Transverse colon (tissue), 4 donors: ENCODE measurements around the gene GSDMA. TPM values are rescaled to one million over a fixed set of nuclear protein-coding genes. Genes with fewer than 3 reads are reported as not detected.
A peak's percentile ranks its signal among the peaks of the same experiment; 100 is the strongest.

Experiments
- DNase-seq: peaks from one replicate; pipeline ENCODE4 v3.0.0-alpha.2; 2019
- H3K27ac ChIP-seq, 4 donors: fragments of 200-600 bp; sonication (generic); 2 replicates each; pipeline ENCODE4 v1.5.1; 2016 to 2018; ENCODE audit warnings: inconsistent platforms in 4 of 4
- H3K27me3 ChIP-seq: fragments of 200-600 bp; sonication (generic); 2 replicates; pipeline ENCODE4 v1.5.1; 2017; ENCODE audit warnings: inconsistent platforms
- H3K36me3 ChIP-seq, 4 donors: fragments of 200-600 bp; sonication (generic); 2 replicates each; pipeline ENCODE4 v1.5.1; 2017 to 2019; ENCODE audit warnings: inconsistent platforms in 4 of 4
- H3K4me1 ChIP-seq, 4 donors: fragments of 200-600 bp; sonication (generic); 2 replicates each; pipeline ENCODE4 v1.5.1; 2017 to 2020; ENCODE audit warnings: inconsistent platforms in 4 of 4
- H3K4me3 ChIP-seq, 4 donors: fragments of 200-600 bp; sonication (generic); 1 replicate in 1 of 4; 2 replicates in 3 of 4; pipeline versions ENCODE4 v1.5.1 to v1.6.1; 2017 to 2019; ENCODE audit warnings: inconsistent platforms in 4 of 4
- H3K9me3 ChIP-seq, 2 donors: fragments of 200-600 bp; sonication (generic); 2 replicates each; pipeline ENCODE4 v1.5.1; 2017 to 2019; ENCODE audit warnings: inconsistent platforms in 2 of 2
- CTCF ChIP-seq, 5 experiments: fragments of 200-600 bp in 3 of 5; fragments of 450-650 bp in 2 of 5; sonication (generic) in 3 of 5; IDR thresholded peaks; 1 replicate in 2 of 5; 2 replicates in 3 of 5; pipeline ENCODE4 v1.5.1; 2016 to 2017; ENCODE audit warnings: antibody characterized with exemption in 5 of 5, inconsistent platforms in 3 of 5, mild to moderate bottlenecking in 2 of 5, moderate library complexity in 1 of 5
- EP300 ChIP-seq: sonication (generic); formaldehyde crosslinking; IDR thresholded peaks from one replicate; pipeline ENCODE4 v1.6.1; 2017; ENCODE audit warnings: antibody characterized with exemption, low read depth
- POLR2A ChIP-seq: fragments of 450-650 bp; IDR thresholded peaks from one replicate; pipeline ENCODE4 v1.6.1; 2016; ENCODE audit warnings: antibody characterized with exemption, mild to moderate bottlenecking, moderate library complexity
- POLR2AphosphoS5 ChIP-seq, 3 donors: sonication (generic); formaldehyde crosslinking; IDR thresholded peaks; one replicate each; pipeline ENCODE4 v1.6.1; 2016; ENCODE audit warnings: antibody characterized with exemption in 3 of 3
- WGBS, 2 donors: methylation state at CpG; one replicate each; pipeline ENCODE4 v1.1.5; 2018; ENCODE audit warnings: low coverage in 1 of 2; 5-methylcytosine and 5-hydroxymethylcytosine counted together
- in situ Hi-C, 4 donors: fragments of 200-750 bp; cut with MboI; loops; one replicate each; pipeline versions ENCODE4 v1.15.0 to v1.15.1; 2017; ENCODE audit warnings: low sequenced_read_pairs in 3 of 4, low pct_ligation_motif_present in 1 of 4, low pct_unique_long_range_greater_than_20kb in 1 of 4
- intact Hi-C: fragments of 100-400 bp; cut with DNase I; formaldehyde crosslinking; loops from one replicate; pipeline ENCODE4 v1.15.1; 2023; ENCODE audit warnings: low total_unique reads
- total RNA-seq, 4 donors: library from RNA; depleted of rRNA; stranded (reverse); fragments of >200 nt; gene quantifications; one replicate each; pipeline ENCODE4 v1.1.0, GENCODE V29; 2016

The GSDMA gene
- total RNA-seq, 4 donors from 2014 or later = 3.7 TPM; not detected in 3

DNA sequence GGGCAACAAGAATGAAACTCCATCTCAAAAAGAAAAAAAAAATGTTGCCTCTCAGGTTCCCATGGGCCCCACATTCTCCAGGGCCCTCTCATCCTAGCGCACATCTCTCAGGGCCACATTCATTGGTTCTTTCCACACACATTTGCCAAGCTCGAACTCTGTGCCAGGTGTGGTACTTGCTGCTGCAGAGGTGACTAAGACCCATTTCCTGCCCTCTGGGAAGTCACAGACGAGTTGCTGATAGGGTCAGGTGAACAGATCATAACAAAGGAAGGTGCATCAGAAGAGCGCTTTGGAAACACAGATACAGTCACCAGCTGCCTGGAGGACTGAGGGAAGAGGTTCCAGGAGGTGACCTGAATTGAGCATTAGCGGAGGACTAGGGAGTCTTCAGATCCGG lies 1.0 kb downstream of the GSDMA start:
- 69% methylated on average over 6 of the region's 6 CpGs; no CpG with 5 or more reads in 1 of the 2 donors for WGBS, 2 donors
- intact Hi-C loops = no loop called here
- Histone ChIP-seq H3K36me3 (no peaks in the 10 kb centered on the region), H3K27me3 (no peaks in the 10 kb centered on the region), H3K27ac (no peak overlapping the region), H3K4me1 (peaks cover 0 to 17% (median 13%) of the 10 kb centered on the region in 4 donors), H3K9me3 (no peaks in the 10 kb centered on the region), H3K4me3 (no peak overlapping the region)
- in situ Hi-C loops = no loop called here
- TF ChIP-seq POLR2AphosphoS5 (IDR thresholded peaks at IDR 0.05) (no peak), EP300 (no peak), CTCF (IDR thresholded peaks at IDR 0.05) (no peak), POLR2A (no peak)
- no peak for DNase-seq

DNA sequence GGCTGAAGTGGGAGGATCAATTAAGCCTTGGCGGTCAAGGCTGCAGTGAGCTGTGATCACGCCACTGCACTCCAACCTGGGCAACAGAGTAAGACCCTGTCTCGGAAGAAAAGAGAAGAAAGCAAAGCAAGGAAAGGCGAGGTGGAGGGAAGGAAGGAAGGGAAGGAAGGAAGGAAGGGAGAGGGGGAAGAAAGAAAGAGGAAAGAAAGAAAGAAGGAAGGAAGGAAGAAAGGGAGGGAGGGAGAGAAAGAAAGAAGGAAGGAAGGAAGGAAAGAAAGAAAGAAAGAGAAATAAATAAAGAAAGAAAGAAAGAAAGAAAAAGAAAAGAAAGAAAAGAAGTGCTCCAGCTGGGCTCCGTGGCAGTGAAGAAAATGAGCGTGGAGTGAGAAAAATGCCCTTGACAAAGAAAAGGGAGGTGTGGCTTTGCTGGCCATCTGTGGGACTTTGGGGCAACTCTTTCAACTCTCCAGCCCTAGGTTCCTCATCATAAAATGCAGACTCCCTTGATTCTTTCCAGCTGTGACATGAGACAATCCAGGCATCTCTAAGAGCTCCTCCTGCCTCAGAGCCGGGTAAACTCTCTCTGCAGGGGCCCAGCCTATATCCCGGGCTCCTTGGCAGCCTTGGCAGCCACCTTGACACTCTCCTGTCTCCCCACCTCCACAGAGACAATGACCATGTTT lies 2.4 kb downstream of the GSDMA start:
- Histone ChIP-seq H3K27me3 (no peaks in the 10 kb centered on the region), H3K9me3 (no peaks in the 10 kb centered on the region), H3K36me3 (no peaks in the 10 kb centered on the region), H3K27ac (no peak overlapping the region), H3K4me1 (peaks cover 0 to 23% (median 17%) of the 10 kb centered on the region in 4 donors), H3K4me3 (no peak overlapping the region)
- peak in 1 of 3 donors; percentile 31 for TF ChIP-seq POLR2AphosphoS5 (IDR thresholded peaks at IDR 0.05)
- no peak for TF ChIP-seq EP300
- TF ChIP-seq CTCF (IDR thresholded peaks at IDR 0.05) = no peak
- no peak for TF ChIP-seq POLR2A
- in situ Hi-C loops = no loop called here
- WGBS, 2 donors = 68 to 74% methylated on average over 2 to 8 of the region's 8 CpGs
- intact Hi-C loops = no loop called here
- DNase-seq = no peak

GRCh38 chr17:39966771-39967170 lies 4.0 kb downstream of the GSDMA start:
- no peak for TF ChIP-seq EP300
- no peak for TF ChIP-seq POLR2AphosphoS5 (IDR thresholded peaks at IDR 0.05)
- TF ChIP-seq CTCF (IDR thresholded peaks at IDR 0.05) = no peak
- no peak for TF ChIP-seq POLR2A
- intact Hi-C loops = no loop called here
- H3K27me3 ChIP-seq = no peaks in the 10 kb centered on the region
- no peaks in the 10 kb centered on the region for H3K9me3 ChIP-seq
- 64% methylated on average over 6 of the region's 6 CpGs; no CpG with 5 or more reads in 1 of the 2 donors for WGBS, 2 donors
- peaks cover 0 to 24% (median 16%) of the 10 kb centered on the region in 4 donors for H3K4me1 ChIP-seq
- in situ Hi-C loops = no loop called here
- no peak overlapping the region for H3K27ac ChIP-seq
- DNase-seq = no peak
- H3K4me3 ChIP-seq = no peak overlapping the region
- no peaks in the 10 kb centered on the region for H3K36me3 ChIP-seq

- H3K27ac ChIP-seq = peak overlapping the region in 1 of 4 donors; percentile 12
- DNase-seq = no peak
Observed at GRCh38 chr17:39968761-39969160, 6.0 kb downstream of the GSDMA start.

More at GRCh38 chr17:39968761-39969160, 6.0 kb downstream of the GSDMA start:
- H3K27me3 ChIP-seq = no peaks in the 10 kb centered on the region
- H3K36me3 ChIP-seq = no peaks in the 10 kb centered on the region
- peaks cover 0 to 24% (median 16%) of the 10 kb centered on the region in 4 donors for H3K4me1 ChIP-seq
- H3K4me3 ChIP-seq = no peak overlapping the region
- intact Hi-C loops = no loop called here
- in situ Hi-C loops = no loop called here
- TF ChIP-seq EP300 (no peak), POLR2AphosphoS5 (IDR thresholded peaks at IDR 0.05) (no peak), CTCF (IDR thresholded peaks at IDR 0.05) (no peak), POLR2A (no peak)
- H3K9me3 ChIP-seq = no peaks in the 10 kb centered on the region
- WGBS, 2 donors = 63% methylated on average over 2 of the region's 2 CpGs; no CpG with 5 or more reads in 1 of the 2 donors
